ENCODE measurements around the gene ADGRD2. TPM values are rescaled to one million over a fixed set of nuclear protein-coding genes. Genes with fewer than 3 reads are reported as not detected.

Gene ADGRD2
- total and polyA plus RNA-seq, 4 donors: not detected

GRCh38 chr9:124493794-124494479, 43.7 kb downstream of the ADGRD2 start:
- WGBS: 85% methylated on average over 18 of the region's 18 CpGs
- H3K36me3 ChIP-seq (ENCODE audit: control insufficient read depth in 4 of 4, insufficient read depth in 3 of 4, low read depth in 1 of 4, low read length in 3 of 4): no peaks in the 10 kb centered on the region

DNA sequence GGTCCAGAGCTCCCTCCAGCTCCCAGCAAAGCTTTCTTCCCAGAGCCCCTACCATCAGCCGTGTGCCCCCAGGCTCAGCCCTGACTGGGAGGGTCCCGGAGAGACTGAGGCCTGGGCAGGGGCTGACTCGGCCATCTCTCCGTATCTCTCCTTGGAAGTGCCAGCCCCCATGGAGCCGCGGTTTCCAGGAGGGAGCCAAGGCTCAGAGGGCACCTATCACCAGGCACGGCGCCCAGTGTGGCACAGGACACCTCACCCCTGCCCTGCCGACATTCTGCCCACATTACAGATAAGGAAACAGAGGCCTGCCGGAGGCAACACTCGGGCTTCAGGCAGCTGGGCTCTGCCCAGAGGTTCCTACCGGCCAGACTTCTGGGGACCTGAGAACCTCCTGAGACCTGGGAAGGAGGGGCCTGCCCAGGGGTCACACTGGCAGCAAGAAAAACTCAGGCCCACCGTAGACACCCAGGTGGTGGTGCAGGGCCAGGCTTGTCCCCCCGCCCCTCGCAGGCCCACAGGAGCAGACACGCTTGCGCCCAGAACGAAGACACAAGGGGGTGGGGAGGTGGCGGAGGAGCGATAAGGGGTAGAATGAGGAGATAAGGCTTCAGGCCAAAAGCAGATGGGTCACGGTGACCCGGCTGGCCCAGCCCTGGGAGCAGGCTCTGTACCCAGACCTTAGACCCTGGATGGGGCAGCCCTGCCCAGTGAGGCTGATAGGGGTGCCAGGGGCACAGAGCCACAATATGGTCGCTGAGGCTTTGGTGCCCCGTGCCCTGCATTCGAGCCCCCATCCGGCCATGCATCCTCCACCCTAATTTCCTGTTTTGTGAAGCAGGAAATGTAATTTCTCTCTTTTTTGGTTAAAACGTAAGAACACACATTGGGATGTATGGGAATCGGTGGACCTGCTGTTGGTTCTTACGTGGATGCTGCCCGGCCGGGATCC, 45.1 kb downstream of the ADGRD2 start:
- Histone ChIP-seq H3K27me3 (ENCODE audit: control insufficient read depth in 4 of 4, insufficient read depth in 4 of 4, low read length in 3 of 4) (no peaks in the 10 kb centered on the region), H3K27ac (ENCODE audit: low read depth in 1 of 2, low read length in 2 of 2) (no peak overlapping the region), H3K9me3 (ENCODE audit: control insufficient read depth in 4 of 4, low read length in 3 of 4) (no peaks in the 10 kb centered on the region), H3K36me3 (ENCODE audit: control insufficient read depth in 4 of 4, insufficient read depth in 3 of 4, low read depth in 1 of 4, low read length in 3 of 4) (no peaks in the 10 kb centered on the region), H3K4me1 (ENCODE audit: control insufficient read depth in 4 of 4, insufficient read depth in 4 of 4, low read length in 3 of 4) (peaks cover 0 to 8% (median 3%) of the 10 kb centered on the region in 4 donors), H3K4me3 (ENCODE audit: low read depth in 1 of 3, low read length in 3 of 3) (no peak overlapping the region), H3K9ac (ENCODE audit: low read depth in 1 of 2, low read length in 2 of 2) (no peak overlapping the region)
- 78% methylated on average over 31 of the region's 31 CpGs for WGBS
- no peak for DNase-seq (ENCODE audit: low spot score)
- TF ChIP-seq CTCF (IDR thresholded peaks at IDR 0.05; ENCODE audit: low read depth, low read length, missing input control) (no peak), RXRA (IDR thresholded peaks at IDR 0.05) (no peak), SP1 (IDR thresholded peaks at IDR 0.05) (no peak), RAD21 (IDR thresholded peaks at IDR 0.05) (no peak), FOXA2 (IDR thresholded peaks at IDR 0.05) (no peak), HNF4A (conservative IDR thresholded peaks at IDR 0.05) (no peak), FOXA1 (IDR thresholded peaks at IDR 0.05) (no peak), TAF1 (conservative IDR thresholded peaks at IDR 0.05) (no peak), ATF3 (IDR thresholded peaks at IDR 0.05) (no peak)
- TF ChIP-seq, protein P1, sequence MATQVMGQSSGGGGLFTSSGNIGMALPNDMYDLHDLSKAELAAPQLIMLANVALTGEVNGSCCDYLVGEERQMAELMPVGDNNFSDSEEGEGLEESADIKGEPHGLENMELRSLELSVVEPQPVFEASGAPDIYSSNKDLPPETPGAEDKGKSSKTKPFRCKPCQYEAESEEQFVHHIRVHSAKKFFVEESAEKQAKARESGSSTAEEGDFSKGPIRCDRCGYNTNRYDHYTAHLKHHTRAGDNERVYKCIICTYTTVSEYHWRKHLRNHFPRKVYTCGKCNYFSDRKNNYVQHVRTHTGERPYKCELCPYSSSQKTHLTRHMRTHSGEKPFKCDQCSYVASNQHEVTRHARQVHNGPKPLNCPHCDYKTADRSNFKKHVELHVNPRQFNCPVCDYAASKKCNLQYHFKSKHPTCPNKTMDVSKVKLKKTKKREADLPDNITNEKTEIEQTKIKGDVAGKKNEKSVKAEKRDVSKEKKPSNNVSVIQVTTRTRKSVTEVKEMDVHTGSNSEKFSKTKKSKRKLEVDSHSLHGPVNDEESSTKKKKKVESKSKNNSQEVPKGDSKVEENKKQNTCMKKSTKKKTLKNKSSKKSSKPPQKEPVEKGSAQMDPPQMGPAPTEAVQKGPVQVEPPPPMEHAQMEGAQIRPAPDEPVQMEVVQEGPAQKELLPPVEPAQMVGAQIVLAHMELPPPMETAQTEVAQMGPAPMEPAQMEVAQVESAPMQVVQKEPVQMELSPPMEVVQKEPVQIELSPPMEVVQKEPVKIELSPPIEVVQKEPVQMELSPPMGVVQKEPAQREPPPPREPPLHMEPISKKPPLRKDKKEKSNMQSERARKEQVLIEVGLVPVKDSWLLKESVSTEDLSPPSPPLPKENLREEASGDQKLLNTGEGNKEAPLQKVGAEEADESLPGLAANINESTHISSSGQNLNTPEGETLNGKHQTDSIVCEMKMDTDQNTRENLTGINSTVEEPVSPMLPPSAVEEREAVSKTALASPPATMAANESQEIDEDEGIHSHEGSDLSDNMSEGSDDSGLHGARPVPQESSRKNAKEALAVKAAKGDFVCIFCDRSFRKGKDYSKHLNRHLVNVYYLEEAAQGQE (IDR thresholded peaks at IDR 0.05): no peak
- TF ChIP-seq, protein P2, sequence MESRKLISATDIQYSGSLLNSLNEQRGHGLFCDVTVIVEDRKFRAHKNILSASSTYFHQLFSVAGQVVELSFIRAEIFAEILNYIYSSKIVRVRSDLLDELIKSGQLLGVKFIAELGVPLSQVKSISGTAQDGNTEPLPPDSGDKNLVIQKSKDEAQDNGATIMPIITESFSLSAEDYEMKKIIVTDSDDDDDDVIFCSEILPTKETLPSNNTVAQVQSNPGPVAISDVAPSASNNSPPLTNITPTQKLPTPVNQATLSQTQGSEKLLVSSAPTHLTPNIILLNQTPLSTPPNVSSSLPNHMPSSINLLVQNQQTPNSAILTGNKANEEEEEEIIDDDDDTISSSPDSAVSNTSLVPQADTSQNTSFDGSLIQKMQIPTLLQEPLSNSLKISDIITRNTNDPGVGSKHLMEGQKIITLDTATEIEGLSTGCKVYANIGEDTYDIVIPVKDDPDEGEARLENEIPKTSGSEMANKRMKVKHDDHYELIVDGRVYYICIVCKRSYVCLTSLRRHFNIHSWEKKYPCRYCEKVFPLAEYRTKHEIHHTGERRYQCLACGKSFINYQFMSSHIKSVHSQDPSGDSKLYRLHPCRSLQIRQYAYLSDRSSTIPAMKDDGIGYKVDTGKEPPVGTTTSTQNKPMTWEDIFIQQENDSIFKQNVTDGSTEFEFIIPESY (IDR thresholded peaks at IDR 0.05): no peak

More at GRCh38 chr9:124493794-124494479, 43.7 kb downstream of the ADGRD2 start:
- H3K27me3 ChIP-seq (ENCODE audit: control insufficient read depth in 4 of 4, insufficient read depth in 4 of 4, low read length in 3 of 4): no peaks in the 10 kb centered on the region
- no peak for TF ChIP-seq FOXA1 (IDR thresholded peaks at IDR 0.05)
- TF ChIP-seq YY1 (IDR thresholded peaks at IDR 0.05): no peak
- TF ChIP-seq, protein P2 (IDR thresholded peaks at IDR 0.05): no peak
- TF ChIP-seq HNF4G (IDR thresholded peaks at IDR 0.05): no peak
- TF ChIP-seq GABPA (IDR thresholded peaks at IDR 0.05 in 1 of 2, conservative IDR thresholded peaks at IDR 0.05 in 1 of 2): no peak
- no peaks in the 10 kb centered on the region for H3K9me3 ChIP-seq (ENCODE audit: control insufficient read depth in 4 of 4, low read length in 3 of 4)
- H3K4me3 ChIP-seq (ENCODE audit: low read depth in 1 of 3, low read length in 3 of 3): no peak overlapping the region
- H3K9ac ChIP-seq (ENCODE audit: low read depth in 1 of 2, low read length in 2 of 2): no peak overlapping the region
- H3K27ac ChIP-seq (ENCODE audit: low read depth in 1 of 2, low read length in 2 of 2): no peak overlapping the region
- H3K4me1 ChIP-seq (ENCODE audit: control insufficient read depth in 4 of 4, insufficient read depth in 4 of 4, low read length in 3 of 4): peaks cover 0 to 8% (median 3%) of the 10 kb centered on the region in 4 donors
- no peak for DNase-seq (ENCODE audit: low spot score)
